Osteocyte (in vitro differentiated cells): ENCODE data around the gene ULK3. TPM values are rescaled to one million over a fixed set of nuclear protein-coding genes. Genes with fewer than 3 reads are reported as not detected.

Source experiments
- DNase-seq: peaks from one replicate; pipeline ENCODE4 v3.0.0; 2021; ENCODE audit warnings: mixed read lengths; ENCODE audit not compliant: unreplicated experiment; ENCODE audit errors: extremely low spot score
- H3K27ac Mint-ChIP-seq: one replicate; pipeline ENCODE4 v1.8.0; 2021; ENCODE audit warnings: mild to moderate bottlenecking, mixed read lengths; ENCODE audit not compliant: unreplicated experiment
- H3K27me3 Mint-ChIP-seq: one replicate; pipeline ENCODE4 v1.8.0; 2021; ENCODE audit warnings: mixed read lengths; ENCODE audit not compliant: unreplicated experiment
- H3K36me3 Mint-ChIP-seq: one replicate; pipeline ENCODE4 v1.8.0; 2021; ENCODE audit warnings: mixed read lengths; ENCODE audit not compliant: unreplicated experiment
- H3K4me1 Mint-ChIP-seq: one replicate; pipeline ENCODE4 v1.8.0; 2021; ENCODE audit warnings: mixed read lengths; ENCODE audit not compliant: unreplicated experiment
- H3K4me3 Mint-ChIP-seq: one replicate; pipeline ENCODE4 v1.8.0; 2021; ENCODE audit warnings: mild to moderate bottlenecking, moderate library complexity, mixed read lengths; ENCODE audit not compliant: unreplicated experiment
- H3K9me3 Mint-ChIP-seq: one replicate; pipeline ENCODE4 v1.8.0; 2021; ENCODE audit warnings: mixed read lengths; ENCODE audit not compliant: unreplicated experiment
- CTCF ChIP-seq: fragments of 200-600 bp; sonication (generic); IDR thresholded peaks from 2 replicates; pipeline ENCODE4 v1.5.0; 2021; ENCODE audit warnings: antibody characterized with exemption, mild to moderate bottlenecking, moderate library complexity
- total RNA-seq: library from RNA; stranded (reverse); gene quantifications from 2 replicates; pipeline ENCODE4 v1.2.1, GENCODE V29; 2021

Gene ULK3
- total RNA-seq, 1 donor from 2014 or later: 32.4 TPM

GRCh38 chr15:74827614-74828013 is 15.3 kb downstream of the ULK3 start:
- DNase-seq: no peak
- Mint-ChIP-seq H3K27ac (no peak overlapping the region), H3K9me3 (no peaks in the 10 kb centered on the region), H3K4me3 (no peak overlapping the region), H3K4me1 (no peaks in the 10 kb centered on the region), H3K36me3 (no peaks in the 10 kb centered on the region), H3K27me3 (peaks cover 18% of the 10 kb centered on the region)
- TF ChIP-seq CTCF: no peak

- no peaks in the 10 kb centered on the region for H3K4me1 Mint-ChIP-seq
- H3K4me3 Mint-ChIP-seq: no peak overlapping the region
- peaks cover 18% of the 10 kb centered on the region for H3K27me3 Mint-ChIP-seq
- DNase-seq: no peak
- H3K36me3 Mint-ChIP-seq: no peaks in the 10 kb centered on the region
- H3K27ac Mint-ChIP-seq: no peak overlapping the region
- no peaks in the 10 kb centered on the region for H3K9me3 Mint-ChIP-seq
- no peak for TF ChIP-seq CTCF
Measured at GRCh38 chr15:74826921-74827320, 16.0 kb downstream of the ULK3 start.

- no peaks in the 10 kb centered on the region for H3K4me1 Mint-ChIP-seq
- DNase-seq: no peak
- no peaks in the 10 kb centered on the region for H3K36me3 Mint-ChIP-seq
- no peaks in the 10 kb centered on the region for H3K9me3 Mint-ChIP-seq
- H3K4me3 Mint-ChIP-seq: no peak within 1 kb of the TSS
- no peak for TF ChIP-seq CTCF
- no peak within 1 kb of the TSS for H3K27ac Mint-ChIP-seq
- H3K27me3 Mint-ChIP-seq: peaks cover 18% of the 10 kb centered on the region
Measured at GRCh38 chr15:74826364-74826819, 16.6 kb downstream of the ULK3 start, which contains the start of gene CPLX3. Gene CPLX3, plus strand, starts transcription at chr15:74826627. Its CDS starts 77 bp downstream, at chr15:74826704.

GRCh38 chr15:74825866-74826265 is 17.1 kb downstream of the ULK3 start:
- H3K36me3 Mint-ChIP-seq: no peaks in the 10 kb centered on the region
- no peaks in the 10 kb centered on the region for H3K9me3 Mint-ChIP-seq
- DNase-seq: no peak
- H3K27me3 Mint-ChIP-seq: peaks cover 18% of the 10 kb centered on the region
- H3K27ac Mint-ChIP-seq: no peak overlapping the region
- no peak for TF ChIP-seq CTCF
- no peaks in the 10 kb centered on the region for H3K4me1 Mint-ChIP-seq
- H3K4me3 Mint-ChIP-seq: no peak overlapping the region

GRCh38 chr15:74824976-74825375 is 18.0 kb downstream of the ULK3 start:
- H3K9me3 Mint-ChIP-seq: no peaks in the 10 kb centered on the region
- no peaks in the 10 kb centered on the region for H3K4me1 Mint-ChIP-seq
- DNase-seq: no peak
- H3K27me3 Mint-ChIP-seq: peaks cover 18% of the 10 kb centered on the region
- no peak overlapping the region for H3K27ac Mint-ChIP-seq
- no peak overlapping the region for H3K4me3 Mint-ChIP-seq
- H3K36me3 Mint-ChIP-seq: no peaks in the 10 kb centered on the region
- TF ChIP-seq CTCF: no peak
